ENCODE data around the gene ZSCAN29.

- TF ChIP-seq CTCF (IDR thresholded peaks at IDR 0.05) (no peak), POLR2A (IDR thresholded peaks at IDR 0.05) (peak in 1 of 2 donors; percentile 39), POLR2AphosphoS5 (IDR thresholded peaks at IDR 0.05; ENCODE audit: insufficient read depth in 1 of 2, low read depth in 1 of 2) (peak; percentile 71 to 89)
Measured at GRCh38 chr15:43329960-43330779, 40.7 kb downstream of the ZSCAN29 start, which contains the start of gene LCMT2.
